PC-3 (cell line): Measurements from ENCODE around the gene CCL17.

ENCODE experiments used
- CTCF ChIP-seq: fragments of 300-600 bp; sonication (generic); conservative IDR thresholded peaks from 2 replicates; pipeline ENCODE4 v1.5.1; 2017; ENCODE audit warnings: antibody characterized with exemption, low read depth, mild to moderate bottlenecking, low read length
- EZH2 ChIP-seq: fragments of 300-600 bp; sonication (generic); IDR thresholded peaks from one replicate; pipeline ENCODE4 v1.6.1; 2017; ENCODE audit warnings: antibody characterized with exemption, mild to moderate bottlenecking, low read length; ENCODE audit not compliant: unreplicated experiment
- EZH2phosphoT487 ChIP-seq: fragments of 300-600 bp; sonication (generic); IDR thresholded peaks from 2 replicates; pipeline ENCODE4 v1.6.1; 2018; ENCODE audit warnings: mild to moderate bottlenecking, antibody characterized with exemption, low read length, borderline replicate concordance

- TF ChIP-seq EZH2, result no peak
- TF ChIP-seq CTCF, result no peak
- no peak for TF ChIP-seq EZH2phosphoT487
These were observed 58.4 kb downstream of the CCL17 start for GRCh38 chr16:57462978-57463362.
